Smooth muscle cell (in vitro differentiated cells): ENCODE results near the gene TMEM186. TPM values are rescaled to one million over a fixed set of nuclear protein-coding genes. Genes with fewer than 3 reads are reported as not detected.

ENCODE experiments used
- DNase-seq: peaks from one replicate; lab custom pipeline; 2025; ENCODE audit not compliant: unreplicated experiment; lab: John Stamatoyannopoulos, UW
- H2AFZ ChIP-seq: fragments of 200-600 bp; sonication (generic); 2 replicates; pipeline ENCODE4 v1.6.0; 2016; ENCODE audit warnings: antibody characterized with exemption, low read depth, mild to moderate bottlenecking
- H3F3A ChIP-seq: fragments of 200-600 bp; sonication (generic); 2 replicates; pipeline ENCODE4 v1.6.0; 2017; ENCODE audit warnings: antibody characterized with exemption, low read depth
- H3K27ac ChIP-seq: fragments of 200-600 bp; sonication (generic); 2 replicates; pipeline ENCODE4 v1.5.1; 2016; ENCODE audit warnings: low read depth, mild to moderate bottlenecking
- H3K27me3 ChIP-seq: fragments of 200-600 bp; sonication (generic); 2 replicates; pipeline ENCODE4 v1.6.1; 2016; ENCODE audit warnings: low read depth, mild to moderate bottlenecking
- H3K36me3 ChIP-seq: fragments of 200-600 bp; sonication (generic); 2 replicates; pipeline ENCODE4 v1.5.1; 2016; ENCODE audit warnings: low read depth
- H3K4me1 ChIP-seq: fragments of 200-600 bp; sonication (generic); 2 replicates; pipeline ENCODE4 v1.5.1; 2016; ENCODE audit warnings: low read depth
- H3K4me2 ChIP-seq: fragments of 200-600 bp; sonication (generic); 2 replicates; pipeline ENCODE4 v1.6.0; 2016; ENCODE audit warnings: mild to moderate bottlenecking
- H3K4me3 ChIP-seq: fragments of 200-600 bp; sonication (generic); 2 replicates; pipeline ENCODE4 v1.5.1; 2016; ENCODE audit warnings: mild to moderate bottlenecking
- H3K79me2 ChIP-seq: fragments of 200-600 bp; sonication (generic); 2 replicates; pipeline ENCODE4 v1.6.0; 2016; ENCODE audit warnings: low read depth, mild to moderate bottlenecking
- H3K9ac ChIP-seq: fragments of 200-600 bp; sonication (generic); 2 replicates; pipeline ENCODE4 v1.6.0; 2016; ENCODE audit warnings: low read depth
- H3K9me3 ChIP-seq: fragments of 200-600 bp; sonication (generic); replicated peaks from 2 replicates; pipeline ENCODE4 v1.5.1; 2016; ENCODE audit warnings: low read depth
- H4K20me1 ChIP-seq: fragments of 200-600 bp; sonication (generic); 2 replicates; pipeline ENCODE4 v1.6.0; 2016; ENCODE audit warnings: low read depth
- CTCF ChIP-seq: fragments of 200-600 bp; sonication (generic); IDR thresholded peaks from 2 replicates; pipeline ENCODE4 v1.5.1; 2017; ENCODE audit warnings: borderline replicate concordance, mild to moderate bottlenecking, antibody characterized with exemption; ENCODE audit not compliant: insufficient read depth, poor library complexity, severe bottlenecking
- whole genome bisulfite sequencing: methylation state at CpG from one replicate; pipeline ENCODE4 v1.1.7; 2016; ENCODE audit warnings: low lambda C conversion rate; 5-methylcytosine and 5-hydroxymethylcytosine counted together
- polyA plus RNA-seq: library from polyadenylated mRNA; unstranded; fragments of >200 nt; fragmentation: Nextera tagmentation; extraction: Ambion mirVana; gene quantifications from 2 replicates; pipeline ENCODE4 v1.2.1, GENCODE V29; 2016
- total RNA-seq: library from RNA; depleted of rRNA; stranded (reverse); fragments of >200 nt; gene quantifications from 2 replicates; pipeline ENCODE4 v1.2.3, GENCODE V29; 2014

Gene TMEM186
- total and polyA plus RNA-seq, 2 experiments from 2014 or later: 1.3 to 9.7 TPM

DNA sequence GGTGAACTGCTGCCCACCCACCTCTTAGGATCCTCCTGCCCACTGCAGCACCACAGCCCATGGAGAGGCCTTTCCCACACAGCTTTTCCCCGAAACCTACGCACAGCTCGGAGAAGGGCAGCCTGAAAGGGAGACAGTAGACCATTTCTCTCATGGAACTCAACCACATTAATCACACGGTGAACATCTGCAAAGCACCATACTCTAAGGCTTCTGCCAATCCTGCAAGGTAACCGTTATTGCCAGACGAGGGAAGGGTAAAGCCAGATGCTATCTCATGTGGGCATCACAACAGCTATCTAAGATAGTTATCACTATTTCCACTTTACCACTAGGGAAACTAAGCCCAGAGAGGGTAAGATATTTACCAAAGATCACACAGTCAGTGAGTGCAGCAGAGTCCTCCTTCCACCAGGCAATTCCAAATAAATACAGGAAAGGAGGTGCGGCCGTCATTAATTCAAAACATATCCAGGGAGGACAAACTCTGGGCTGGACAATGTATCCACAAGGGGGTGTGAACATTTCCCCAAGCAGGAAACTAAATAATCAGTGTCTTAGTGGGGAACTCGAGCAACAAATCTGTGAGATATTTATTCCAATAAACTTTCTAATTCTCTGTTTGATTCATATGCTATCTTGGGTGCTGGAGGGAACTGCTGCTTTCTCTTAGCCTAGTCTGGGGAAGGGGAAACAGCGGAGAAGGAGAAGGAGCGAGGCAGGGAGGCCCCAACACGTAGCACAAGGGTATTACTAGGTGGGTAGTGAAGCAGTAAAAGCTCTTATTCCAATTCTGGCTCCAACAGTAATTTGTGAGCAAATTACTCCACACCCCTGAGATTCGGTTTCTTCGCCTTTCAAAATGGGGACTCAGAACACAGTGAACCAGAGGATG lies 723 bp downstream of the TMEM186 start:
- DNase-seq: no peak

GRCh38 chr16:8795818-8796217 lies 1.6 kb downstream of the TMEM186 start:
- Histone ChIP-seq H3K4me3 (no peak overlapping the region), H2AFZ (no peak overlapping the region), H3K4me1 (peaks cover 18% of the 10 kb centered on the region), H3K4me2 (no peak overlapping the region), H3K79me2 (peaks cover 50% of the 10 kb centered on the region), H3K9ac (no peak overlapping the region), H3K36me3 (no peaks in the 10 kb centered on the region), H3F3A (no peaks in the 10 kb centered on the region), H3K27ac (no peak overlapping the region), H3K9me3 (no peaks in the 10 kb centered on the region), H4K20me1 (peaks cover 17% of the 10 kb centered on the region), H3K27me3 (no peaks in the 10 kb centered on the region)
- WGBS: 93% methylated on average over 10 of the region's 10 CpGs
- DNase-seq: no peak
- TF ChIP-seq CTCF: no peak

More for the DNA sequence above, 723 bp downstream of the TMEM186 start:
- Histone ChIP-seq H3K27me3 (no peaks in the 10 kb centered on the region), H3K79me2 (peaks cover 59% of the 10 kb centered on the region), H3K27ac (peak overlapping the region; percentile 92), H3K4me2 (peak overlapping the region; percentile 100), H3K9ac (peak overlapping the region; percentile 97), H2AFZ (peak overlapping the region; percentile 99), H3K4me1 (peaks cover 18% of the 10 kb centered on the region), H3F3A (no peaks in the 10 kb centered on the region), H4K20me1 (peaks cover 26% of the 10 kb centered on the region), H3K9me3 (no peaks in the 10 kb centered on the region), H3K4me3 (peak overlapping the region; percentile 98), H3K36me3 (no peaks in the 10 kb centered on the region)
- 52% methylated on average over 14 of the region's 14 CpGs for WGBS
- TF ChIP-seq CTCF: no peak

DNA sequence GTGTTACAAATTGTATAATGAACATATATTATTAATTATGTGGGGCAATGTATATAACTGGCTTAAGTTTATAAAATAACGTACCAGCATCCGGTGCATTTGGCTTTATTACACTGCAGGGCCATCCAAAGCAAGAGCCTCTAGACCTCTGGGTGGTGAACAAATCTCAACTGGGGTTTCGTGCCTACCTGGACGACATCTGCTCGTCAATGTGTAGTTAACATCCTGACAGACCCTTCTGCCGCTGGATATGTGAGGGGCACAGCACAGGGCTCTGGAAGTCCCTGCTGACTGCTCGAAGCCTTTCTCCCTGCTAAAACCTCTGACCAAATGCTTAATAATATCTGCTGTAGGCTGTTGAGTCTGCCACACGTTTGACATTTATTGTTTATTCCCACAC lies 2.3 kb downstream of the TMEM186 start:
- H3F3A ChIP-seq: no peaks in the 10 kb centered on the region

More for the DNA sequence above, 2.3 kb downstream of the TMEM186 start:
- no peak for TF ChIP-seq CTCF
- Histone ChIP-seq H3K9me3 (no peaks in the 10 kb centered on the region), H3K4me3 (no peak overlapping the region), H3K27ac (no peak overlapping the region), H2AFZ (no peak overlapping the region), H3K9ac (no peak overlapping the region), H3K4me2 (no peak overlapping the region), H3K36me3 (no peaks in the 10 kb centered on the region), H3K27me3 (no peaks in the 10 kb centered on the region), H3K79me2 (peaks cover 43% of the 10 kb centered on the region), H3K4me1 (peaks cover 18% of the 10 kb centered on the region), H4K20me1 (peaks cover 10% of the 10 kb centered on the region)
- no peak for DNase-seq
- 94% methylated on average over 8 of the region's 8 CpGs for WGBS
